GM12873 (cell line): ENCODE measurements around the gene THRA.

Experiments used
- TF ChIP-seq, protein P1 (sequence below): IDR thresholded peaks from 2 replicates; pipeline ENCODE4 v1.5.1; 2012; ENCODE audit warnings: low read depth, mild to moderate bottlenecking, moderate library complexity, low read length, control low read depth; ENCODE audit not compliant: insufficient read depth; ENCODE audit errors: missing control alignments

Gene THRA

DNA sequence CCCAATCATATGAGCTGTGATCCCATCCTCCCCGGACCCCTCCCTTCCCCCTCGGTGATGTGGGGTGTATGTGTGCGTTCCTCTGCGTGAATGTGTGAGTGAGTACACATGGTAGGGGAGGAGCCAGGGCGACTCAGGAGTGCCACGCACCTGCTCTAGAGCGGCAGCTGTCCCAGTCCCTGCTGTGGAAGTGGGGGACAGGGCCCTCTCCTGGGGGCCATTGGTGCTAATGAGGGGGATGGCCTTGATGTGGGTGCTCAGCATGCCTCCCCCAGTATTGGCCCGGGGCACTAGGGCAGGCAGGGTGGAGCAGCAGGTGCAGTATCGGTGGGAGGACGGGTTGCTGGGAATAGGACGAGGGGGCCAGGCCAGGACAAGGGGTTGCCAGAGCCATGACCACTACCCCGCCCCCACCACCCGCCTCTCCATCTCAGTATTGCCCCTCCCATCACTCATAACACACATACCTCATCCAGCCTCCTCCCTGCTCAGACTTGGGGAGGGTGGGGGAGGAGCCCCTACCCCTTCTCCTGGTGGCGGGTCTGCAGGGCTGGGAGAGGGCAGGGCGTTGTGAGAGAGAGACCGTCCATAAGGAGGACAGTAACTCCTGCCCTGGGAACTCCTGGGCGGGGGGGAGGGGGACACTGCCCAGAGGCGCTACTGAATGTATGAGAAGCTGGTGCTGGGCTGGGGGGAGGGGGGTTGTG is 29.1 kb downstream of the THRA start:
- TF ChIP-seq, protein P1, sequence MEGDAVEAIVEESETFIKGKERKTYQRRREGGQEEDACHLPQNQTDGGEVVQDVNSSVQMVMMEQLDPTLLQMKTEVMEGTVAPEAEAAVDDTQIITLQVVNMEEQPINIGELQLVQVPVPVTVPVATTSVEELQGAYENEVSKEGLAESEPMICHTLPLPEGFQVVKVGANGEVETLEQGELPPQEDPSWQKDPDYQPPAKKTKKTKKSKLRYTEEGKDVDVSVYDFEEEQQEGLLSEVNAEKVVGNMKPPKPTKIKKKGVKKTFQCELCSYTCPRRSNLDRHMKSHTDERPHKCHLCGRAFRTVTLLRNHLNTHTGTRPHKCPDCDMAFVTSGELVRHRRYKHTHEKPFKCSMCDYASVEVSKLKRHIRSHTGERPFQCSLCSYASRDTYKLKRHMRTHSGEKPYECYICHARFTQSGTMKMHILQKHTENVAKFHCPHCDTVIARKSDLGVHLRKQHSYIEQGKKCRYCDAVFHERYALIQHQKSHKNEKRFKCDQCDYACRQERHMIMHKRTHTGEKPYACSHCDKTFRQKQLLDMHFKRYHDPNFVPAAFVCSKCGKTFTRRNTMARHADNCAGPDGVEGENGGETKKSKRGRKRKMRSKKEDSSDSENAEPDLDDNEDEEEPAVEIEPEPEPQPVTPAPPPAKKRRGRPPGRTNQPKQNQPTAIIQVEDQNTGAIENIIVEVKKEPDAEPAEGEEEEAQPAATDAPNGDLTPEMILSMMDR, result no peak

DNA sequence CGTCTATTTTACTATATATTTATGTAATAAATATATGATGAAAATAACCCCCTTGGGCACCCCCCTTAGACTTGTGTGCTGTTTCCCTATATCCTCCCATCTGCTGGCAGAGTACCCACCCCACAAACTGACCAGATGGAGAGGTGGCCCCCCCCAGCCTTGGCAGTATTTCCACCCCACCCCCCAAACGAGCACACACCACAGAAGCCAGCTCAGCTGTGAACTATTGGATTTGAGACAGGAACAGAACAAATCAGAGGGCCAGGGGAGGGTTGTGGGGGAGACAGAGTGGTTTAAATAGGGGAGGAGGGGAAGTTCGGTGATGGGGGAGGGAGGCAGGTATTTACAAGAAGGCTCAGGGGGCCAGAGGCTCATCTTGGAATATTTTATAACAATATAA is 29.8 kb downstream of the THRA start:
- TF ChIP-seq, protein P1, result no peak

DNA sequence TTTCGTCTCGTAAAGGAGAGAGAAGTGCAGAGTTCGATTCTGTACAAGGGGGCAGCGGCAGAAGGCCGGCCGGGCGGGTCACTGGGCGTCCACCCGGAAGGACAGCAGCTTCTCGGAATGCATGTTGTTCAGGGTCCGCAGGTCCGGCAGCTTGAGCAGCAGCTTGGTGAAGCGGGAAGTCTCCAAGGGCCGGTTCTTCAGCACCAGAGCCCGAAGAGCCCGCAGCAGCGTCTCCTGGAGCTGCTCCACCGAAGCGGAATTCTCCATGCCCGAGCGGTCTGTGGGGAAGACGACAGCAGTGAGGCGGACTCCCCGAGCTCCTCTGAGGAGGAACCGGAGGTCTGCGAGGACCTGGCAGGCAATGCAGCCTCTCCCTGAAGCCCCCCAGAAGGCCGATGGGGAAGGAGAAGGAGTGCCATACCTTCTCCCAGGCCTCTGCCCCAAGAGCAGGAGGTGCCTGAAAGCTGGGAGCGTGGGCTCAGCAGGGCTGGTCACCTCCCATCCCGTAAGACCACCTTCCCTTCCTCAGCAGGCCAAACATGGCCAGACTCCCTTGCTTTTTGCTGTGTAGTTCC is 30.3 kb downstream of the THRA start:
- TF ChIP-seq, protein P1, result no peak

DNA sequence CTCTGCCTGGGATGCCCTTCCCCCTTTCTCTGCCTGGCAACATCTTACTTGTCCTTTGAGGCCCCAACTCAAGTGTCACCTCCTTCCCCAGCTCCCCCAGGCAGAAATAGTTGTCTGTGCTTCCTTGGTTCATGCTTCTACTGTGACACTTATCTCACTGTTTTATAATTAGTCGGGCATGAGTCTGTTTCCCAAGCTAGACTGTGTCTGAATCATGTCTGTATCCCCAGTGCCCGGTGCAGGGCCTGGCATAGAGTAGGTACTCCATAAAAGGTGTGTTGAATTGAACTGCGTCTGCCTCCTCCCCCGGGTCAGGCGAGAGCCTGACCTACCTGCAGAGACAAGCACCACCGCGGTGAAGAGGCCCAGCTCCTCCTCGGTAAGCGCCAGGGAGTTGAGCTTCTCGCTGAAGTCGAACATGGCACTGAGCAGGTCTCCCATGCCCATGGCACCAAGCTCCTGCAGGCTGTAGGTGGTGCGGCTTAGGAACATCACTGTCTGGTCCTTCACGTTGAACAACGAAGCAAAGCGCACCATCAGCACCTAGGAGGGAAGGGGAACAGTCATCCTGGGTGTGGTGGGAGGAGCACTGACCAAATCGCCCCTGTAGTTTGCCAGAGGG is 30.9 kb downstream of the THRA start:
- TF ChIP-seq, protein P1, result no peak

DNA sequence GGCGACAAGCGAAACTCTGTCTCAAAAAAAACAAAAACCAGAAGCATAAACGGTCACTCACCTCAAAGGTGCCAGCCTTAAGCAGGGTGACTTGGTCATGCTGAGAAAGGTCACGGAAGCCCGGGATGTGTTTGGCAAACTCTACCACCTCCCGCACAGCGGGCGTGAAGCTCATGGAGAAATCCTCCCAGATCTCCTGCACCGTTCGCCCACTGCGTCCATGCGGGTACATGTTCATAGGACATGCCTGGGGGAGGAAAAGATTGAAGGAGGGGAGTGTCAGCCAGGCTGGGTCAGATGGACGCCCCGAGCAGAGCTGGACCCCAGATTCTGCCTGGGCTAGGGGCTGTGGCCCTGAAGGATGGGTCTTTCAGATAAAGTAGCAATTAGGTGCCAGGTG is 32.1 kb downstream of the THRA start:
- TF ChIP-seq, protein P1, result no peak

DNA sequence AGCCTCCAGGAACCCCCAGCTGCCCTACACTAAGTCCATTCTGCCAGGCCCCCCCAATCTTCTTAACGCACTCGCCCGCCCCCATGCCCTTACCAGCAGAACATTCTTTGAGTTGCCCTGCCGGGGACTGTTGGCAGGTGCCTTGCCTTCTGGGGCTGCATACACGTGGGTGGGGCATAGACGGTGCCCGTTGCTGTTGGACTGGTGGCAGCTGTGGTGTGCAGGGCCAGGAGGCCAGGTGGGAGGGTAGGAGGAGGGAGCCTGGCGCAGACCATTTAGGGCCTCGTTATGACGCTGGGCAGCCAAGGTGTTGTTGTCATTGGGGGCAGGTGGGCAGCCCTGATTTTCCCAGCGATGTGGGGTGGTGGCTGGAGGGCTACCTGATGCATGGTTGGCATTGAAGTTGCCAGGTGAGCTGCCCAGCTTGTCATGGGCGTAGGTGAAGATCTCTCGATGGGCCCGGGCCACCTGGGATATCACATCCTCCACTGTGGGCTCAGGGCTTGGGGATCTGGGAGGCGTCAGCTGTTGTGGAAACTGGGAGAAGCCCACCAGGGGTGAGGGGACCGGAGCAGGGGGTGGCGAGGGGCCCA is 32.7 kb downstream of the THRA start:
- TF ChIP-seq, protein P1, result no peak
